Right renal cortex interstitium (tissue), 3 donors: ENCODE data around the gene VPS13D. TPM values are rescaled to one million over a fixed set of nuclear protein-coding genes. Genes with fewer than 3 reads are reported as not detected.

Source experiments
- polyA plus RNA-seq, 3 donors: library from polyadenylated mRNA; unstranded; fragments of 120-200 nt; gene quantifications; one replicate each; pipeline ENCODE4 v1.2.1, GENCODE V29; 2013; ENCODE audit not compliant: insufficient read length in 3 of 3

Gene VPS13D
- polyA plus RNA-seq, 3 donors, result 26.4 to 27.2 (median 26.5) TPM

Other genes starting within 250 kb of the VPS13D start
- 10 to 100 TPM; 73.1 to 77.8 (median 74.1) TPM for gene MFN2, start 249.6 kb upstream of the VPS13D start, polyA plus RNA-seq
- gene MIIP, start 210.5 kb upstream of the VPS13D start, polyA plus RNA-seq, result 10 to 100 TPM; 17.9 to 22.1 (median 21.3) TPM
- gene TNFRSF8, start 166.7 kb upstream of the VPS13D start, polyA plus RNA-seq, result under 1 TPM; 0.47 to 0.75 (median 0.71) TPM
- gene TNFRSF1B, start 63.0 kb upstream of the VPS13D start, polyA plus RNA-seq, result 1 to 10 TPM; 5.1 to 7.0 (median 6.3) TPM